ENCODE data around the gene ALX4.

DNA sequence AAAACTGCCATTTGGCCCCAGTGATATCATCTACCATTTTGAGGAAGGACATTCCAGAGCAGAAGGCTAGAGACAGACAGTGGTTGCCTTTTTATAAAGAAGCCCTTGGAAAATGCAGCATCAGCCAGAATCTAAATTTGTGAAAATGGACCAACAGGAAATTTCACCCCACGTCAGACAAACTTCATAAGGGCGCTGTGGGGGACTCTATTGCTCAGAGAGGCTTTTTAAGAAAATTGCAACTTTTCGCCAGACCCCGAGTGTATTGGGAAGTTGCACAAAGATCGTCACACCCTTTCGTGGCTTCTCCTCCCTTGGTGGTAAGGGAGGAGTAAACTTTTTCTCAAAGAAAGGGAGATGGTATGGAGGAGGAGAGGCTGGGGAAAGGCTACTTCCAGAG lies 12.3 kb upstream of the ALX4 start:
- TF ChIP-seq, protein P1, sequence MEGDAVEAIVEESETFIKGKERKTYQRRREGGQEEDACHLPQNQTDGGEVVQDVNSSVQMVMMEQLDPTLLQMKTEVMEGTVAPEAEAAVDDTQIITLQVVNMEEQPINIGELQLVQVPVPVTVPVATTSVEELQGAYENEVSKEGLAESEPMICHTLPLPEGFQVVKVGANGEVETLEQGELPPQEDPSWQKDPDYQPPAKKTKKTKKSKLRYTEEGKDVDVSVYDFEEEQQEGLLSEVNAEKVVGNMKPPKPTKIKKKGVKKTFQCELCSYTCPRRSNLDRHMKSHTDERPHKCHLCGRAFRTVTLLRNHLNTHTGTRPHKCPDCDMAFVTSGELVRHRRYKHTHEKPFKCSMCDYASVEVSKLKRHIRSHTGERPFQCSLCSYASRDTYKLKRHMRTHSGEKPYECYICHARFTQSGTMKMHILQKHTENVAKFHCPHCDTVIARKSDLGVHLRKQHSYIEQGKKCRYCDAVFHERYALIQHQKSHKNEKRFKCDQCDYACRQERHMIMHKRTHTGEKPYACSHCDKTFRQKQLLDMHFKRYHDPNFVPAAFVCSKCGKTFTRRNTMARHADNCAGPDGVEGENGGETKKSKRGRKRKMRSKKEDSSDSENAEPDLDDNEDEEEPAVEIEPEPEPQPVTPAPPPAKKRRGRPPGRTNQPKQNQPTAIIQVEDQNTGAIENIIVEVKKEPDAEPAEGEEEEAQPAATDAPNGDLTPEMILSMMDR (IDR thresholded peaks at IDR 0.05) = no peak
- TF ChIP-seq POLR2A (IDR thresholded peaks at IDR 0.05) (no peak), EP300 (IDR thresholded peaks at IDR 0.05) (no peak), POLR2AphosphoS5 (IDR thresholded peaks at IDR 0.05) (no peak)

Data from suprapubic skin (tissue), 4 donors.